Right renal cortex interstitium (tissue), 3 donors: ENCODE measurements around the gene LPIN3. TPM values are rescaled to one million over a fixed set of nuclear protein-coding genes. Genes with fewer than 3 reads are reported as not detected.
"Not testable (repeated sequence)": the region's sequence is repeated elsewhere in the genome, so short reads cannot be mapped to it uniquely, and the experiment has no call there.

Experiments
- DNase-seq, 3 donors: peaks; one replicate each; pipeline ENCODE4 v3.0.0-alpha.2; 2013; ENCODE audit warnings: low read depth in 3 of 3, low spot score in 2 of 3
- polyA plus RNA-seq, 3 donors: library from polyadenylated mRNA; unstranded; fragments of 120-200 nt; gene quantifications; one replicate each; pipeline ENCODE4 v1.2.1, GENCODE V29; 2013; ENCODE audit not compliant: insufficient read length in 3 of 3

LPIN3 gene, protein sequence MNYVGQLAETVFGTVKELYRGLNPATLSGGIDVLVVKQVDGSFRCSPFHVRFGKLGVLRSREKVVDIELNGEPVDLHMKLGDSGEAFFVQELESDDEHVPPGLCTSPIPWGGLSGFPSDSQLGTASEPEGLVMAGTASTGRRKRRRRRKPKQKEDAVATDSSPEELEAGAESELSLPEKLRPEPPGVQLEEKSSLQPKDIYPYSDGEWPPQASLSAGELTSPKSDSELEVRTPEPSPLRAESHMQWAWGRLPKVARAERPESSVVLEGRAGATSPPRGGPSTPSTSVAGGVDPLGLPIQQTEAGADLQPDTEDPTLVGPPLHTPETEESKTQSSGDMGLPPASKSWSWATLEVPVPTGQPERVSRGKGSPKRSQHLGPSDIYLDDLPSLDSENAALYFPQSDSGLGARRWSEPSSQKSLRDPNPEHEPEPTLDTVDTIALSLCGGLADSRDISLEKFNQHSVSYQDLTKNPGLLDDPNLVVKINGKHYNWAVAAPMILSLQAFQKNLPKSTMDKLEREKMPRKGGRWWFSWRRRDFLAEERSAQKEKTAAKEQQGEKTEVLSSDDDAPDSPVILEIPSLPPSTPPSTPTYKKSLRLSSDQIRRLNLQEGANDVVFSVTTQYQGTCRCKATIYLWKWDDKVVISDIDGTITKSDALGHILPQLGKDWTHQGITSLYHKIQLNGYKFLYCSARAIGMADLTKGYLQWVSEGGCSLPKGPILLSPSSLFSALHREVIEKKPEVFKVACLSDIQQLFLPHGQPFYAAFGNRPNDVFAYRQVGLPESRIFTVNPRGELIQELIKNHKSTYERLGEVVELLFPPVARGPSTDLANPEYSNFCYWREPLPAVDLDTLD
- 1 to 10 TPM; 9.1 to 9.4 (median 9.2) TPM for polyA plus RNA-seq

DNA sequence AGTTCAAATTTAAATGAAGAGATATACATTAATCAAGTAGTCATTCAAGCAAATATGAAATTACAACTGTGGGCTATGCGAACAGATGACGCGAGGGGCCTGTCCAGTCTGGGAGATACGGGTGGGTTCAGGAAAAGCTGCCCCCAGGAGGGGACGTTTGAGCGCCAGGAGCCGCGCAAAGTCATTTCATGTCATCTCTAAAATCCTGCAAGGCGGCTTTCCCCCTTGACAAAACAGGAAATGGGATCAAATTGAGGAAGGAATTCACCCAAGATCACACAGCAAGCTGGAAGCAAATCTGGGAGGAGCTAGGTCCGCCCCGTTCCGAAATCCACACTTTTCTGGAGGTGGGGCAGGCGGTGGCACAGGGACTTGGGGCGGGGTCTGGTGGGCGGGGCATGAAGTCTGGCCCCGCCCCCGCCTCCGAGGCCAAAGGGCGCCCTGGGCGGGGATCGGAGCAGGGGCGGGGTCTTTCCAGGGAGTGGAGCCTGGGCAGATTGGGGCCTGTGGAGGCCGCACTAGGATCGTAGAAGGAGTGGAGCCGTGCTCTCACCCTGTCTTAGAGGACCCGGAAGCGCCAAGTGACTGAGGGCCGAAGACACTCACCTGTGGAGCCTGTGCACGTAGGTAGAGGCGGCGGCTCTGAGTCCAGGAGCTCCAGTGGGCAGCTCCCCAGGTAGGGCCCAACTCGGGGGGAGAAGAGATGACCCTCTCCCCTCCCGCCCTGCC is at the start of gene LPIN3:
LPIN3 (plus strand) TSS at position 495 of the 729 bp plus-strand sequence. CDS start 4,983 bp downstream, outside the sequence.
- DNase-seq = no peak

- no peak for DNase-seq
These were observed 47.2 kb upstream of the LPIN3 start for GRCh38 chr20:41293269-41294037.

GRCh38 chr20:41299899-41300298 is 40.7 kb upstream of the LPIN3 start:
- no peak for DNase-seq

DNA sequence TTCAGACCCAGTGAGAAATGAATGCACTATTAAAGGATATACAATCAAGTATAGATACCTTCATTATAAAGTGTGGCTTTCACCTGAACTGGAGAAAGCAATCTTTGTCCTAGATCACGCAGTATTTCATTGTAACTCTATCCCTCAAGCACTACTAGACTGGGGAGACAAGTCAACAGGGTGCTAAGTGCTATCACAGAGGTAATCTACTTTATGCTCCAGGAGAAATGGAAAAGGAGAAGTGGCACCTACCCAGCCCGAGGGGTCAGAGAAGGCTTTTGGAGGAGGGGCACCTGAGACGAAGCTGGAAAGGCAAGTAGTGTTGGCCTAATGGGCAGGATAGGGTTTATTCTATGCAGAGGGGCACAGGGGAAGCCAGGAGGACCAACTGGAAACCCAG is 40.2 kb upstream of the LPIN3 start:
- no peak for DNase-seq

- no peak for DNase-seq
These were observed 39.7 kb upstream of the LPIN3 start for GRCh38 chr20:41300886-41301285.

DNA sequence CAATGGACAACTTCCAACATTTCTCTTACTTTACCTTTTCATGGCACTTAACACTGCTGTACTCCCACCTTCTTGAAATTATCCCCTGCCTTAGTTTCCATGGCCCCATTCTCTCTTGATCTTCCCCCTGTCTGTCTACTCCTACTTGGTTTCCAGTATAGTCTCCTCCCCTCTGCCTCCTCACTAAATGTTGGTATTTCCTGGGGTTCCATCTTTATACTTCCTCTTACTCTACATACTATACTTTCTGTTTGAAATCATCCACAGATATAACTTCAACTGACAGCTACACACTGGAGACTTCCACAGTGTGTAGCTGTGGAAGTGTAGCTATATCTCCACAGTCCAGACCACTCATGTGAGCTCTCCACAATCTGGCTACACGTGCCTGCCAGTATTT is 36.6 kb upstream of the LPIN3 start:
- no peak for DNase-seq

DNA sequence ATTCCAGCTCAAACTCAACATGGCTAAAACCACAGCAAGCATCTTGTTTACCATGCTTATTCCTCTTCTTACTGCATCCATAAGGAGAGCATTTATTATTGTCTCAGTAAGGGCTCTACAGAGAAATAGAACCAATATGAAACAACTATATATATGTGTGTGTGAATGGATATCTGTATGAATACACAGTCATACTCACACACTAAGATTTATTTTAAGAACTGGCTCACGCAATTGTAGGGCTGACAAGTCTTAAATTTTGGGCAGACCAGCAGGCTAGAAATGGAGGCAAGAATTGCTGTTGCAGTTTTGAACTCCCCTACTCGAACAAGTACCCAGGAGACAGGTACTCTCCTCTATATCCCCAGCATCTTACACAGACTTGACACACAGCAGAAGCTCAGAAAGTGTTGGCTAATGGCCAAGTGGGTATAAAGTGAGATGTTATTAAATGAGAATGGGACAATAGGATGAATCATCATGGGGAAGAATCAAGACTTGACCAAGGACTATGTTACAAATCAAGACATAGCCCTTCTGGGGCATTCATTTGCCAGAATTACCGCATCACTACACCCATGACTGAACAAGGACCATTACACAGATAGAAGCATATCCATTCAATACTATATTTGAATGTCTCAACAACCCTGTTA is 36.1 kb upstream of the LPIN3 start:
- DNase-seq = no peak

DNA sequence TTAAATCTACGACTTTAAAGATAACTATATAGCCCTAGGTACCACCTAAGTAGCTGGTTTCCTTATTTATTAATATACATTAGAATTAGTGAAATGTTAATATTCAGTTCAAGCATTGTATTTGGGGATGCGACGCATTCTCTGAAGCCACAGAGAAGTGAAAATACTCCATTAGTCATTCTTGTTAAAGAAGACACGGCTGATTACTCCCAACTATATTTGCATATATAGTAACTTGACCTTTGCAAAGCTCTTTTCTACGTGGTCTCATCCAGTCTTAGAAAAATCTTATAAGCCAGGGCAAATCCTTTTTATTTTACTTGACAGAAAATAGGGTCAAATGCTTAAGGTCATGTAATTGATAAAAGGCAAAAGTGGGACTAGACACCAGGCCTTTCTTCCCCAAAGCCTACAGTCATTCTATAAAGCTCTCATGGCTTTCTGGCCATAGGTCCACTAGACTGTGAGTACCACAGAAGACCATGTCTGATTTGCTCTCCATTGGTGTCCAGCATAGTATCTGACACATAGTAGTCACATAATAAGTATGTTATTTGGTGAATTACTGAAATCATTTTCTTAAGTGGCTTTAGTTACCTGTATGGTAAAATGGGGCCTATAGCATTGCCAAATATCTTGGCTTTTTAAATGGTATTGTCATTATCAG is 34.4 kb upstream of the LPIN3 start:
- DNase-seq = no peak

DNA sequence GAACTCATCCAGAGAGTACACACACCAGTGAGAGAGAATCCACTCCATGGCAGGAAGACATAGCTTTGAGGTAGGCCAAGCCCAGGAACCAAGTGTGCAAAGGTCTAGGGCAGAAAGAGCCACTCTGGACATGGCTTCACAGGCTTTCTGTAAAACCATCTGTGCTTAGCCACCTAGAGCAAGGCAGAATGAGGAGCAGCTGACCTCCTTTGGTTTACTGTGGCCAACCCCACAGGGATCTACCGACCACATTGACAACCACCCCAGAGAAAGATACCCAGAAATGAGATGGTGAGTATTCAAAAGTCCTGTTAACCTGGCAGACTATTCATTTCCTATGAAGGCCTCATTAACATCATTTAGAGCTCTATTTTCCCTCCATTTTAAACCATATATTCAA is 33.6 kb upstream of the LPIN3 start:
- DNase-seq = no peak

- DNase-seq = no peak
These were observed 32.3 kb upstream of the LPIN3 start for GRCh38 chr20:41308290-41308711.

GRCh38 chr20:41308726-41309413 is 31.8 kb upstream of the LPIN3 start:
- no peak for DNase-seq

- no peak for DNase-seq
These were observed 30.8 kb upstream of the LPIN3 start for GRCh38 chr20:41309817-41310216.

GRCh38 chr20:41312009-41312408 is 28.6 kb upstream of the LPIN3 start:
- DNase-seq = not testable (repeated sequence)

- DNase-seq = no peak
These were observed 26.2 kb upstream of the LPIN3 start for GRCh38 chr20:41314386-41314785.

- no peak for DNase-seq
These were observed 24.6 kb upstream of the LPIN3 start for GRCh38 chr20:41316051-41316450.

GRCh38 chr20:41316602-41317545 is 23.7 kb upstream of the LPIN3 start:
- DNase-seq = no peak

DNA sequence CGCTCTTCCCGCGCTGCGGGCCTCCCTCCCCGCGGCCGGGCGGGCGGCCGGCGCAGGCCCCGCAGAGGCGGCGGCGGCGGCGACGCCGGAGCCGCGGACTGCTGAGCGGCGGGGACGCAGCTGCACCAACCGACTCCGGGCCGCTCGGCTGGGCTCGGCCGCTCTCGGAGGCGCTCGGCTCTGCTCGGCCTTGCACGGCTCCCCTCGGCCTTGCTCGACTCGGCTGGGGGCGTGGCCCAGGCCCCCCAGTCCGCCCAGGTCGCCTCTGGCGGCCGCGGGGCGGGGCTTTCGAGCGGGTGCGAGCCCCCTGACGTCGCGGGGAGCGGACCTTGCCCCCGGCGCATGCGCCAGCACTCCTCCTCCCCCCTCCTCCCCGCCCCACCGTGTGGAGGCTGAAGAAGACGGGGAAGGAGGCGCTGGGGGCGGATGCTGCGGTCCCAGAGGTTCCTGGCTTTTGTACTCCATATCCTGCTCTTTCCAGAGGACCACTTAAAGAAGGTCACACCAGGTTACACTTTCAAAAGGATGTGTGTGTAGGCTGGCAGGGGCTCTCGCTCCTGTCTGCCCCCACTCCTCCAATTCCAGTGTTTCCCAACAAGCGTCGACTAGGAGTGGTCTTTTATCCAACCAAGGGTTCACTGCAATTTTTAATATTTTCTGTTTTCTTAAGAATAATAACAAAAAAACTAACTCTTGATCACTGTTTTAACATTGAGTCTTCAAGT is 22.9 kb upstream of the LPIN3 start, which contains the start of gene ZHX3:
ZHX3 (minus strand) TSS at position 186 of the 725 bp plus-strand sequence. CDS start 112,815 bp downstream, outside the sequence.
- peak; percentile 72 to 94 (median 92) for DNase-seq
